ENCODE measurements around the gene PXDC1. TPM values are rescaled to one million over a fixed set of nuclear protein-coding genes. Genes with fewer than 3 reads are reported as not detected.

The PXDC1 gene
- polyA plus RNA-seq, 2 donors = 10.0 to 13.1 TPM

DNA sequence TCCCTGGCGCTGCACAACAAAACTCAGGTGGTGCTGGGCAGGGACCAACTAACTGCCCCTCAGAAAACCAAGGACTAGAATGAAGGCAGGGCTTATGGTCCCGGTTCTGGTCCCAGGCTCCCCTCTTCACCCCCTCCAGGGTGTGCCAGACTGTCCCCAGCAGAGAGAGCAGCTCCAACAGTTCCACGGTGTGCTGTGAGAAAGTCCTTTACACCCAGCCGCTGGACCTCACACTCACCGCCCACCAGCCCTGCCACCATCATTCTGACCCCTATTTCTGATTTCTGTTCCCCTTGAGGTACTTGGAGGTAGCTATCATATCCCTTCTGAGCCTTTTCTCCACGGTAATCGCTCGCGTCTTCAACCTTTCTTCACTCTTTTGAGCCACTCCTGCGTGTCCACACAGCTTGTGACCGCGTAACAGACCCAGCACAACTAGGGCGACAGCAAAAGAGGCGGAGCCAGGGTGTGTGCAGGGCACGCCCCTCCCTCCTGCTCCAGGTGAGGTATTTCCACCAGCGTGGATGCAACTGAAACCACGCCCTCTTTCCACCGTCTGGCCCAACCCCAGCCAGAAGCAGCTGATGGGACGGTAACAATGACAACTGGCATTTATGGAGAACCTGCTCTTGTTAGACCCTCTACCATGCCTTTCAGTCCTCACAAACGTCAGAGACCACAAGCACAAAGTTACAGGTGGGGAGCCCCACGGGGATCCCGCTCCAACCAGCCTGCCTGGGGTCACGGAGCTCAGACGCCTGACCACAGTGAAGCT is 2.3 kb downstream of the PXDC1 start:
- peak overlapping the region; percentile 9 to 62 for H3K4me3 ChIP-seq (ENCODE audit: low read depth in 1 of 2, low read length in 2 of 2)
- WGBS, 2 donors = 46 to 48% methylated on average over 24 of the region's 24 CpGs
- peaks cover 0 to 17% of the 10 kb centered on the region in 2 donors for H3K4me1 ChIP-seq (ENCODE audit: control insufficient read depth in 2 of 2, insufficient read depth in 2 of 2, low read length in 1 of 2)
- H3K27me3 ChIP-seq (ENCODE audit: control insufficient read depth in 1 of 2, insufficient read depth in 2 of 2, low read length in 2 of 2) = no peaks in the 10 kb centered on the region
- H3K36me3 ChIP-seq (ENCODE audit: control insufficient read depth in 2 of 2, insufficient read depth in 2 of 2, low read length in 1 of 2) = peaks cover 0 to 3% of the 10 kb centered on the region in 2 donors
- H3K27ac ChIP-seq (ENCODE audit: low read depth in 2 of 2, low read length in 1 of 2) = peak overlapping the region; percentile 86 to 88
- no peaks in the 10 kb centered on the region for H3K9me3 ChIP-seq (ENCODE audit: control insufficient read depth in 2 of 2, insufficient read depth in 1 of 2, low read depth in 1 of 2, low read length in 1 of 2)

DNA sequence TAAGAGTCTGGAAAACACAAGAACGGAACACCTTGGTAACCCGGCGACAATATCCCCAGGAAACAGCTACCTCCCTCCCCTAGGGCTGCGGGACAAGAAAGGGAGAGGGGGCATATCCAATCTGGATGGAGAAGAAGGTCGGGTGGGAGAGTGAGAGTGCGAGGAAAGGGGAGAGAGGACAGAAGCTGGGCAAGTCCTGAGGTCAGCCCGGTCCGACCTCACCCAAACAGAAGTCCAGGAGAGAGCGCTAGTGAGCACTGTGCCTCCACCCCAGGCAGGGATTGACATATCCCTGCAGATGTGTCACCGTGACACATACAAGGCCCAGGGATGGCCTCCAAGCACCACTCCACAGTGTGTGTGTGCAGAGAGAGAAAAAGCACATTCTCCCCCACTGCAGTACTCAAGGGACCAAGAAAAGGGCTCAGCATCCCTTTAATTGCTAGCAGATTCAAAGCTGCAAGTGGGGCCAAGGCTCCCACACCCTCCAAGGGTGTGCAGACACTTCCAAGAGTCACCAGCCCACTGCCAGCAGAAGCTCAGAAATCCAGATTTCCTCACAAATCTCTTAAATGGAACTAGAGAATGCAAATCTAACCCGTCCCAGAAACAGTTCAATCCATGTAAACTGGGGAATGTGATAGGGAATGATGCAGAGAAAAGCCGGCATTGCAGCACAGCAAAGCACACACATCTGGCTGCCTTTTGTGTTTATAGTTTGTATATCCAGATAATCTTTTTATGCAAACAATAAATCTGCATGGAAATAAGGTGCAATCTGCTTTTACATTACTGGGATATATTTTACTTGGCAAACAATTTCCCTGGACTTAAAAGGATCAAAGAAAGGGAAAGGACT is 3.1 kb downstream of the PXDC1 start:
- Histone ChIP-seq H3K4me1 (ENCODE audit: control insufficient read depth in 2 of 2, insufficient read depth in 2 of 2, low read length in 1 of 2) (peaks cover 0 to 19% of the 10 kb centered on the region in 2 donors), H3K27me3 (ENCODE audit: control insufficient read depth in 1 of 2, insufficient read depth in 2 of 2, low read length in 2 of 2) (no peaks in the 10 kb centered on the region), H3K27ac (ENCODE audit: low read depth in 2 of 2, low read length in 1 of 2) (peak overlapping the region in 1 of 2 donors; percentile 68), H3K4me3 (ENCODE audit: low read depth in 1 of 2, low read length in 2 of 2) (no peak overlapping the region), H3K36me3 (ENCODE audit: control insufficient read depth in 2 of 2, insufficient read depth in 2 of 2, low read length in 1 of 2) (peaks cover 0 to 3% of the 10 kb centered on the region in 2 donors), H3K9me3 (ENCODE audit: control insufficient read depth in 2 of 2, insufficient read depth in 1 of 2, low read depth in 1 of 2, low read length in 1 of 2) (no peaks in the 10 kb centered on the region)
- whole genome bisulfite sequencing, 2 donors = 54 to 58% methylated on average over 12 of the region's 12 CpGs

- Histone ChIP-seq H3K27me3 (ENCODE audit: control insufficient read depth in 1 of 2, insufficient read depth in 2 of 2, low read length in 2 of 2) (no peaks in the 10 kb centered on the region), H3K36me3 (ENCODE audit: control insufficient read depth in 2 of 2, insufficient read depth in 2 of 2, low read length in 1 of 2) (peaks cover 0 to 3% of the 10 kb centered on the region in 2 donors), H3K9me3 (ENCODE audit: control insufficient read depth in 2 of 2, insufficient read depth in 1 of 2, low read depth in 1 of 2, low read length in 1 of 2) (no peaks in the 10 kb centered on the region), H3K4me1 (ENCODE audit: control insufficient read depth in 2 of 2, insufficient read depth in 2 of 2, low read length in 1 of 2) (peaks cover 0 to 19% of the 10 kb centered on the region in 2 donors), H3K4me3 (ENCODE audit: low read depth in 1 of 2, low read length in 2 of 2) (no peak overlapping the region), H3K27ac (ENCODE audit: low read depth in 2 of 2, low read length in 1 of 2) (no peak overlapping the region)
- 90% methylated on average over 12 of the region's 12 CpGs for WGBS, 2 donors
Measured at GRCh38 chr6:3747100-3747737, 4.3 kb downstream of the PXDC1 start.

- H3K4me1 ChIP-seq (ENCODE audit: control insufficient read depth in 2 of 2, insufficient read depth in 2 of 2, low read length in 1 of 2) = peaks cover 0 to 19% of the 10 kb centered on the region in 2 donors
- H3K27ac ChIP-seq (ENCODE audit: low read depth in 2 of 2, low read length in 1 of 2) = no peak overlapping the region
- no peak overlapping the region for H3K4me3 ChIP-seq (ENCODE audit: low read depth in 1 of 2, low read length in 2 of 2)
- 90 to 93% methylated on average over 8 of the region's 8 CpGs for WGBS, 2 donors
- peaks cover 0 to 3% of the 10 kb centered on the region in 2 donors for H3K36me3 ChIP-seq (ENCODE audit: control insufficient read depth in 2 of 2, insufficient read depth in 2 of 2, low read length in 1 of 2)
- H3K9me3 ChIP-seq (ENCODE audit: control insufficient read depth in 2 of 2, insufficient read depth in 1 of 2, low read depth in 1 of 2, low read length in 1 of 2) = no peaks in the 10 kb centered on the region
- H3K27me3 ChIP-seq (ENCODE audit: control insufficient read depth in 1 of 2, insufficient read depth in 2 of 2, low read length in 2 of 2) = no peaks in the 10 kb centered on the region
Measured at GRCh38 chr6:3746696-3747095, 4.8 kb downstream of the PXDC1 start.

DNA sequence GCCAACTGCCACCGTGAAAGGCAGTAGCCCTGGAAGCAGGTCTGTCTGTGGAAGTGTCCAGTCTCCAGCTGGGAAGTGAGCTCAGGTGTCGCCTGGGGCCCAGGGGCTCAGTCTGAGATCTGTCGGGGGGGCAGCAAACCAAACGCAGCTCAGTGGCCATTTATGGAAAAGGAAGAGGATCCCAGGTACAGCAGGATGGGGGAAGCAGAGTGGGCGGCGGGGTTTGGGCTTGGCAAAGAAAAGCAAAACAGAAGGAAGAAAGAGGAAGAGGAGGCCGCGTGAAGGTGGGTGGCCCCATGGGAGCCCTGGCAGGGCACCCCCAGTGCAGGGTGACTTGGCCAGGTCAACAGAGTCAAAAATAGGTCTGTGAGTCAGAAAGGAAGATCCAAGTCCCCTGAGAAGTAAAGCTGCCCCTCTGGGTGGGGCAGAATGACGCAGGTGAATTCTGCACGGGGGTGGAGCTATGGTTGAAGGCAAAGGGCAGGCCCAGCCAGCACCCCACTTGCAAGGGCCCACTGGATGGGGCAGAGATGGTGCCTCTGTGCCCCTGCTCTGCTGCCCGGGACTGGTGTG is 5.3 kb downstream of the PXDC1 start:
- Histone ChIP-seq H3K4me1 (ENCODE audit: control insufficient read depth in 2 of 2, insufficient read depth in 2 of 2, low read length in 1 of 2) (peaks cover 0 to 19% of the 10 kb centered on the region in 2 donors), H3K9me3 (ENCODE audit: control insufficient read depth in 2 of 2, insufficient read depth in 1 of 2, low read depth in 1 of 2, low read length in 1 of 2) (no peaks in the 10 kb centered on the region), H3K27ac (ENCODE audit: low read depth in 2 of 2, low read length in 1 of 2) (peak overlapping the region in 1 of 2 donors; percentile 14), H3K27me3 (ENCODE audit: control insufficient read depth in 1 of 2, insufficient read depth in 2 of 2, low read length in 2 of 2) (no peaks in the 10 kb centered on the region), H3K4me3 (ENCODE audit: low read depth in 1 of 2, low read length in 2 of 2) (no peak overlapping the region), H3K36me3 (ENCODE audit: control insufficient read depth in 2 of 2, insufficient read depth in 2 of 2, low read length in 1 of 2) (peaks cover 0 to 3% of the 10 kb centered on the region in 2 donors)
- 64 to 70% methylated on average over 11 of the region's 11 CpGs for WGBS, 2 donors

DNA sequence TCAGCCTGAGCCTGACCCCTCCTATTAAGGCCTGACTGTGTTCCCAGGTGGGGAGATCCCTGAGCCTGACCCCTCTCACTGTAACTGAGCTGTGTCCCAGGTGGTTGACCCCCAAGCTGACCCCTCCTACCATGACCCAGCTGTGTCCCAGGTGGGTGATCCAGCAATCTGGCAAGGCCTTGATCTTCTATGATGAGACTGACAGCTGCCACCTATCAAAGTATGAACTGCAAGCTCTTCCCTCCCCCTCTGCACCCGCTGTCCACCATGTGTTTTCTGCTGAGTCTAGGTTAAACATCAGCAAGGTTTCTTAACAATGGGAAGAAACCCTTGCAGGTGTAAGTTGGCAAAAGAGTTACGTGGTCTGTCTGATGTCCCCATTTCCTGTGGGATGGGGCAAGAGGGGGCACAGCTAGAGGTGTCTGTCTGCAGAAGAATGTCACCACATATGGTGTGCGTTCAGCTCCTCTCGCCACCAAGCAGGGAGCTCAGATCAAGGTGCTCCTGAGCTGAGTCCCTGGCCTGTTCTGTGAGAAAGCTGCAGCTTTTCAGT is 5.9 kb downstream of the PXDC1 start:
- Histone ChIP-seq H3K4me1 (ENCODE audit: control insufficient read depth in 2 of 2, insufficient read depth in 2 of 2, low read length in 1 of 2) (peaks cover 0 to 19% of the 10 kb centered on the region in 2 donors), H3K36me3 (ENCODE audit: control insufficient read depth in 2 of 2, insufficient read depth in 2 of 2, low read length in 1 of 2) (peaks cover 0 to 3% of the 10 kb centered on the region in 2 donors), H3K27ac (ENCODE audit: low read depth in 2 of 2, low read length in 1 of 2) (peak overlapping the region in 1 of 2 donors; percentile 14), H3K27me3 (ENCODE audit: control insufficient read depth in 1 of 2, insufficient read depth in 2 of 2, low read length in 2 of 2) (no peaks in the 10 kb centered on the region), H3K9me3 (ENCODE audit: control insufficient read depth in 2 of 2, insufficient read depth in 1 of 2, low read depth in 1 of 2, low read length in 1 of 2) (no peaks in the 10 kb centered on the region), H3K4me3 (ENCODE audit: low read depth in 1 of 2, low read length in 2 of 2) (no peak overlapping the region)
- 89 to 90% methylated on average over 4 of the region's 4 CpGs for WGBS, 2 donors

GRCh38 chr6:3744901-3745470 is 6.5 kb downstream of the PXDC1 start:
- Histone ChIP-seq H3K27ac (ENCODE audit: low read depth in 2 of 2, low read length in 1 of 2) (no peak overlapping the region), H3K4me3 (ENCODE audit: low read depth in 1 of 2, low read length in 2 of 2) (no peak overlapping the region), H3K4me1 (ENCODE audit: control insufficient read depth in 2 of 2, insufficient read depth in 2 of 2, low read length in 1 of 2) (peaks cover 0 to 19% of the 10 kb centered on the region in 2 donors), H3K27me3 (ENCODE audit: control insufficient read depth in 1 of 2, insufficient read depth in 2 of 2, low read length in 2 of 2) (no peaks in the 10 kb centered on the region), H3K9me3 (ENCODE audit: control insufficient read depth in 2 of 2, insufficient read depth in 1 of 2, low read depth in 1 of 2, low read length in 1 of 2) (no peaks in the 10 kb centered on the region), H3K36me3 (ENCODE audit: control insufficient read depth in 2 of 2, insufficient read depth in 2 of 2, low read length in 1 of 2) (peaks cover 0 to 3% of the 10 kb centered on the region in 2 donors)
- 92 to 94% methylated on average over 20 of the region's 20 CpGs for WGBS, 2 donors

DNA sequence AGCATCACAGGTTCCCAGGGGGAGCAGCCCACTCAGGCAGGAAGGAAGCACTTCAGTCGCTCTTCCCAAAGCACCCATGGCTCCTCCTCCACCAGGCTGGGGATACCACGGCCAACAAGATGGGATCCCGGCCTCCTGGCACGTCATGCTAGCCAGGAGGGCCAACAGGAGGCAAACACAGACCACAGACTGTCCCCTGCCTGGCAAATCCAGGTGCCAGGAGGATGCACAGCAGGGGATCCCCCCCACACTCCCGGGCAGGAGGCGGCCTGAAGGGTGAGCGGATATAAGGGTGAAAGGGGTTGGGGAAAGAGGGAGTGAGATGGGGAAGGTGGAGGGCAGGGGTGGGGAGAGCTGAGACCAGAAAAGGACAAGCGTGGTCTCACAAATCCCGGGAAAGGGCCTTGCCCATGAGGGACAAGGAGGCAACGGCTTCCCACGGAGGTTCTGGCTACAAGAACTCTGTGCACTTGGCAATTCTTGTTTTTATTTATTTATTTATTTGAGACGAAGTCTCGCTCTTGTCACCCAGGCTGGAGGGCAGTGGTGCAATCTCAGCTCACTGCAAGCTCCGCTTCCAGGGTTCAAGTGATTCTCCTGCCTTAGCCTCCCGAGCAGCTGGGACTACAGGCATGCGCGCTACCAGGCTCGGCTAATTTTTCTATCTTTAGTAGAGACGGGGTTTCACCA is 7.2 kb downstream of the PXDC1 start:
- Histone ChIP-seq H3K27me3 (ENCODE audit: control insufficient read depth in 1 of 2, insufficient read depth in 2 of 2, low read length in 2 of 2) (no peaks in the 10 kb centered on the region), H3K27ac (ENCODE audit: low read depth in 2 of 2, low read length in 1 of 2) (no peak overlapping the region), H3K36me3 (ENCODE audit: control insufficient read depth in 2 of 2, insufficient read depth in 2 of 2, low read length in 1 of 2) (peaks cover 0 to 3% of the 10 kb centered on the region in 2 donors), H3K4me3 (ENCODE audit: low read depth in 1 of 2, low read length in 2 of 2) (no peak overlapping the region), H3K4me1 (ENCODE audit: control insufficient read depth in 2 of 2, insufficient read depth in 2 of 2, low read length in 1 of 2) (peaks cover 0 to 16% of the 10 kb centered on the region in 2 donors), H3K9me3 (ENCODE audit: control insufficient read depth in 2 of 2, insufficient read depth in 1 of 2, low read depth in 1 of 2, low read length in 1 of 2) (no peaks in the 10 kb centered on the region)
- WGBS, 2 donors = 81 to 83% methylated on average over 19 of the region's 19 CpGs
